ENCODE results near the gene GCHFR.

GCHFR gene

GRCh38 chr15:40763801-40764628 is at the start of gene GCHFR:
GCHFR (plus strand) TSS chr15:40764068; CDS start chr15:40764181, 113 bp downstream.
- DNase-seq: peak; percentile 68

- no peak for DNase-seq
Measured at GRCh38 chr15:40714144-40714543, 49.7 kb upstream of the GCHFR start.

- DNase-seq: no peak
Measured at GRCh38 chr15:40716165-40716564, 47.7 kb upstream of the GCHFR start.

- DNase-seq: peak; percentile 57
Measured at GRCh38 chr15:40721701-40722100, 42.2 kb upstream of the GCHFR start.

- no peak for DNase-seq
Measured at GRCh38 chr15:40722354-40722753, 41.5 kb upstream of the GCHFR start.

- DNase-seq: peak; percentile 46
Measured at GRCh38 chr15:40722934-40723333, 40.9 kb upstream of the GCHFR start.

GRCh38 chr15:40723919-40724318 is 39.9 kb upstream of the GCHFR start:
- DNase-seq: no peak

GRCh38 chr15:40731034-40731433 is 32.8 kb upstream of the GCHFR start:
- DNase-seq: no peak

- no peak for DNase-seq
Measured at GRCh38 chr15:40736575-40736974, 27.3 kb upstream of the GCHFR start.

- no peak for DNase-seq
Measured at GRCh38 chr15:40737048-40737447, 26.8 kb upstream of the GCHFR start.

- DNase-seq: no peak
Measured at GRCh38 chr15:40739047-40739446, 24.8 kb upstream of the GCHFR start.

- DNase-seq: no peak
Measured at GRCh38 chr15:40739854-40740253, 24.0 kb upstream of the GCHFR start.

GRCh38 chr15:40743485-40743901 is 20.4 kb upstream of the GCHFR start:
- no peak for DNase-seq

GRCh38 chr15:40743921-40744814 is 19.7 kb upstream of the GCHFR start:
- peak; percentile 96 for DNase-seq

GRCh38 chr15:40744815-40745152 is 19.1 kb upstream of the GCHFR start:
- no peak for DNase-seq

GRCh38 chr15:40746916-40747418 is 16.9 kb upstream of the GCHFR start:
- DNase-seq: peak; percentile 53

GRCh38 chr15:40747685-40748631 is 15.9 kb upstream of the GCHFR start:
- peak; percentile 43 for DNase-seq

- no peak for DNase-seq
Measured at GRCh38 chr15:40749151-40749630, 14.7 kb upstream of the GCHFR start.

- no peak for DNase-seq
Measured at GRCh38 chr15:40750885-40751284, 13.0 kb upstream of the GCHFR start.

- DNase-seq: no peak
Measured at GRCh38 chr15:40751745-40752144, 12.1 kb upstream of the GCHFR start.

- peak; percentile 16 for DNase-seq
Measured at GRCh38 chr15:40754574-40754882, 9.3 kb upstream of the GCHFR start.
